ENCODE data around the gene CD274.
"Not testable (repeated sequence)": the region's sequence is repeated elsewhere in the genome, so short reads cannot be mapped to it uniquely, and the experiment has no call there.

Gene CD274

DNA sequence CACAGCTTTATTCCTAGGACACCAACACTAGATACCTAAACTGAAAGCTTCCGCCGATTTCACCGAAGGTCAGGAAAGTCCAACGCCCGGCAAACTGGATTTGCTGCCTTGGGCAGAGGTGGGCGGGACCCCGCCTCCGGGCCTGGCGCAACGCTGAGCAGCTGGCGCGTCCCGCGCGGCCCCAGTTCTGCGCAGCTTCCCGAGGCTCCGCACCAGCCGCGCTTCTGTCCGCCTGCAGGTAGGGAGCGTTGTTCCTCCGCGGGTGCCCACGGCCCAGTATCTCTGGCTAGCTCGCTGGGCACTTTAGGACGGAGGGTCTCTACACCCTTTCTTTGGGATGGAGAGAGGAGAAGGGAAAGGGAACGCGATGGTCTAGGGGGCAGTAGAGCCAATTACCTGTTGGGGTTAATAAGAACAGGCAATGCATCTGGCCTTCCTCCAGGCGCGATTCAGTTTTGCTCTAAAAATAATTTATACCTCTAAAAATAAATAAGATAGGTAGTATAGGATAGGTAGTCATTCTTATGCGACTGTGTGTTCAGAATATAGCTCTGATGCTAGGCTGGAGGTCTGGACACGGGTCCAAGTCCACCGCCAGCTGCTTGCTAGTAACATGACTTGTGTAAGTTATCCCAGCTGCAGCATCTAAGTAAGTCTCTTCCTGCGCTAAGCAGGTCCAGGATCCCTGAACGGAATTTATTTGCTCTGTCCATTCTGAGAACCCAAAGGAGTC, at the start of gene CD274:
Gene CD274, plus strand, starts transcription at position 184 of the 733 bp plus-strand sequence. CDS start 5,572 bp downstream, outside the sequence.
- peak; percentile 75 to 86 for DNase-seq (ENCODE audit: low read depth in 2 of 2)

DNA sequence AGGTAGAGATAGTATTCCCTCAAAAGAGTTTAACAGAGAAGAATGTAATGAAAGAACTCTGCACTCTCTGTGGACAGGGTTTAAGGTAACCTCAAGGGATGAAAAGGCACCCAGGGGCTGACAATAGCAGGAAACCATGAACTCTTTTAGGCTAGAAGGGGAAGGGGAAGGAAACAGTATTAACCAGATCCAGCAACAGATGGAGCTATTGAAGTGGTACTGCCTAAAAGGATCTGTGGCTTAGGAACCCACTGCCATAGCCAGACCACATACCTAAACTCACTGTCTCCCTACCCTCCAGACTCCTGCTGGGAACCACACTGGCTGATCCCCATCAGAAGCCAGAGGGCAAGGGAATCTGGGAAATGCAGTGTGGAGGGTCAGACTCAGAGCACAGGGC, 48.1 kb upstream of the CD274 start:
- no peak for DNase-seq (ENCODE audit: low read depth in 2 of 2)

DNA sequence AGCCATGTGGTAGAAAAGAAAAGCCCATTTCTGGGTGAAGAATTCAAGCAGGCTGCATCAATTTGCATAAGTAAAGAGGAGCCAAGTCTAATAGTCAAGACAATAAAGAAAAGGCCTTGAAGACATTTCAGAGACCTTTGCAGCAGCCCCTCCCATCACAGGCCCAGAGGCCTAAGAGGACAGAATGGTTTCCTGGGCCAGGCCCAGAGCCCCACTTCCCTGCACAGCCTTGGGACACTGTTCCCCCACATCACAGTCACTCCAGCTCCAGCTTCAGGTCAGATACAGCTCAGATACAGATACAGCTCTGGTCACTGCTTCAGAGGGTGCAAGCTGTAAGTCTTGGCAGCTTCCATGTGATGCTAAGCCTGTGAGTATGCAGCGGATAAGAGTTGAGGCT, 41.7 kb upstream of the CD274 start:
- DNase-seq (ENCODE audit: low read depth in 2 of 2), result no peak

DNA sequence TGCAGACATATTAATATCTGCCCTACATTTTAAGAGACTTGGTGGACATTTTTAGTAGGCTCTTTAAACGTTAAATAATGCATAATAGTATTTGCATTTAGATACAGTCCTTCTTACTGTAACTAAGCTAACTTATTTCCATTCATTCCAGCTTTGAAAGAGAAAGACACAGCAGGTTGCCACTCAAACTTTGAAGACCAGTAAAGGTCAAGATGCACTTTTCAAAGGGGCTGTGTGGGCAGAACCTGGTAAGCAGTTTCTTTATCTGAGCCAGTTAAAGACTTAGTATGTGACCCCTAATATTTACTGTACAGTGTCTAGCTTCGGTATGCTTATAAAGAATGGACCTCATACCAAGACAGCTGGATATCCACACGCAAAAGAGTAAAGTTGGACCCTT, 33.4 kb upstream of the CD274 start:
- DNase-seq (ENCODE audit: low read depth in 2 of 2), result no peak

DNA sequence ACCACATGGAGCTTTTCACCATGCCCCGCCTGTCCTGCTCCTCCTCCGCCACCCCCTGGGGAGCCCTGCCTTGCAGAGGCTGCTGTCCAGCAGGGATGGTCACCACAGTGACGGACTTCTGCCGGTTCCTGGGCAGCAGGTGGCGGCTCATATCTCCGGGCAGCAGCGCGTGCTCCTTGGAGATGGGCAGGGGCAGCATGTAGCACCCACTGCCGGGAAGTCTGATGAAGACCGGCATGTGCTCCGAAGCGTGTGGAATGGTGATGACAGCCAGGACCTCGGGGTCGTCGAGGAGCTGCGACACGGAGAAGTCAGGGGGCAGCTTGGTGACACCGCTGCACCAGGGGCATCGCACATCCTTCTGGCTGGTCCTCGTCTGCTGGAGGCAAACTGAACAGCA, 31.9 kb upstream of the CD274 start:
- no peak for DNase-seq (ENCODE audit: low read depth in 2 of 2)

DNA sequence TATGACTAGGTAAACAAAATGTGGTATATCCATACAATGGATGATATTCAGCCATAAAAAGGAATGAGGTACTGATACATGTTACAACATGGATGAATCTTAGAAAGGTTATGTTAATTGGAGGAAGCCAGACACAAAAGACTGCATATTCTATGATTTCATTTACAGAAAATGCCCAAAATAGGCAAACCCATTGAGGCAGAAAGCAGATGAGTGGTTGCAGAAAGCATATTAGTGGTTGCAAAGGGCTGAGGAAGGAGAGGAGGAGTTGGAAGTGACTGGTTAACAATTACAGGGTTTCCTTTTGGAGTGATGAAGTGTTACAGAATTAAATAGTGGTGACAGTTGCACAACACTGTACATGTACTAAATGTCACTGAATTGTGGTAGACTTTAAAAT, 30.4 kb upstream of the CD274 start:
- no peak for DNase-seq (ENCODE audit: low read depth in 2 of 2)

DNA sequence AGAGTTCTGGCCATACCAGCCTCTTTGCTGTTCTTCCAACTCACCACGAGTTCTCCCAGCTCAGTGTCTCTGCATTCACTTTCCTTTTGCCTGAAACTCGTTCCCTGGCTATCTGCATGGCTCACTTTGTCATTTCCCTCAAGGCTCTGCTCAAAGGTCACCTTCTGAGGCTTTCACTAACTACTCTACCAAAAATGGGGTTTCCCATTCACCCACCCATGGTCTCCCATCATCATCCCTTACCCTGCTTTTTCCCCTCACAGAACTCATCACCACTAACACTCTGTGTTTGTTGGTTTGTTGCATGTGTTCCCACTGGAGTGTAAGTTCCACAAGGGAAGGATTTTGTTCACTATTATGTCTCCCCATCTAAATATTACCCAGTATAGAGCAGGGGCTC, 29.2 kb upstream of the CD274 start:
- DNase-seq (ENCODE audit: low read depth in 2 of 2), result no peak

DNA sequence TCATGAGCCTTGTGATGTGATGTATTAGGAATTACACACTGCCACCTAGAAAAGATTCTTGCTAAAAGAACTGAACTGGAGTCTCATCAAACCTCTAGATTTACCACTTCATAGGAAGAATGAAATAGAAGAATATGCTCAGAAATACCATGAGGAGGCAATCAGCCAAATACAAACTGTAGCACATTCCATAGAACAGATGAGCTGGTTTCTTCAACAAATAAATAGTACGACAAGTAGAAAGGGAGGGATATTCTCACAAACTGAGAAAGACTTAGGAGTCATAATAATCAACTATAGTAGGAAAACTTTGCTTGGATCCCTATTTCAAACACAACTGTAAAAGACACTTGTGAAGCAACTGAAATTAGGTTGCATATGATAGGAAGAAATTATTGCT, 28.1 kb upstream of the CD274 start:
- DNase-seq (ENCODE audit: low read depth in 2 of 2), result no peak

DNA sequence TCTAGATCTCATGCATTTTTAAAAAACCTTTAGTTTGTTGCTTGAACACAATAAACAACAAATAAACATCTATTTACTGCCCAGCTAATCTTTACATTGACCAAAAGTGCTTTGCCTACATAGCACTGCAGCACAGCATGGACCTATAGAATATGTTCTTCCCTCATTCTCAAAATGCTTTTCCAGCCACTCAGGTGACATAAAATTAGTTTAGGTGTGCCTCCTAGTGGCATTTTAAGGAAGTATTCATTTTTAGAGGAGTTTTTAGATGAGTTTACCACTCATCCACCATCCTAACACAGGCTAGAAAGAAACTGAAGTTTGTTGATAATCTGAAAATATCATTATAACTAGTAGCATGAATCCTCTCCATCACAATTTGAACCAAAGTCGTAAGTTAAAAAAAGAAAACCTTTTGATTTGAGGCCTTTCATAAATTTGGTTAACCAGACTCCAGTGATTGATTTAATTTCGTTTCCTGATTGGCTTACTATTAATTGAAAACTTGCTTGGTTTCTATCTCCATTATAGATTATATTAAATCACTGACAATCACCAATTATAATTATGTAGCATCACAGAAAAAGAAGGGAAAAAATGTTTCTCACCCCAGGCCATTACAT, 25.2 kb upstream of the CD274 start:
- no peak for DNase-seq (ENCODE audit: low read depth in 2 of 2)

DNA sequence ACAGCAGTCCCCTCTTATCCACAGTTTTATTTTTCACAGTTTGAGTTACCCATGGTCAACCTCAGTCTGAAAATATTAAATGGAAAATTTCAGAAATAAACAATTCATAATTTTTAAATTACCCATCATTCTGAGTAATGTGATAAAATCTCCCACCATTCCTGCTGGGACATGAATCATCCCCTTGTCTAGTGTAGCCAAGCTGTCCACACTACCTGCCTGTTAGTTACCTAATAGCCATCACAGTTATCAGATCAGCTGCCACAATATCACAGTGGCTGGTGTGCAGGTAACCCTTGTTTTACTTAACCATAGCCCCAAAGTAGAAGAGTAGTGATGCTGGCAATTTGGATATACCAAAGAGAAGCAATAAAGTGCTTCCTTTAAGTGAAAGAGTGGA, 23.3 kb upstream of the CD274 start:
- no peak for DNase-seq (ENCODE audit: low read depth in 2 of 2)

DNA sequence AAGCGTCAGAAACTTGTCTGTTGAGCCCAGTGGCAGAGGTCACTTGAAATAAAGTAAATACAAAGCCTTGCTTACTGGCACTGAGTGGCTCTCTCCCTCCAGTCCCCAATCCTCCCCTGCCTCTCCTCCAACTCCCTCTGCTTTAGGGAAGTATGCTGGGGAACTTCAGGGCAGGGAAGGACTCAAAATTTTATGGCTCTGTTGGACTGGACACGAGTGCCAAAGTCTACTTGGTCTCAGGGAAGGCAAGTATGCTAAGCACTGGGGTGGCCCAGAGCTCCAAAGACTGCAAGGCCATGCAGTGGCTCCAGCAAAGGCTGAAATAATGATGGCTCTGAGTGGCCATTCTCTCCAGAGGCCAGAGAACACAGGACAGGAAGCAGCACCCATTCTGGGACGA, 22.2 kb upstream of the CD274 start:
- DNase-seq (ENCODE audit: low read depth in 2 of 2), result no peak

DNA sequence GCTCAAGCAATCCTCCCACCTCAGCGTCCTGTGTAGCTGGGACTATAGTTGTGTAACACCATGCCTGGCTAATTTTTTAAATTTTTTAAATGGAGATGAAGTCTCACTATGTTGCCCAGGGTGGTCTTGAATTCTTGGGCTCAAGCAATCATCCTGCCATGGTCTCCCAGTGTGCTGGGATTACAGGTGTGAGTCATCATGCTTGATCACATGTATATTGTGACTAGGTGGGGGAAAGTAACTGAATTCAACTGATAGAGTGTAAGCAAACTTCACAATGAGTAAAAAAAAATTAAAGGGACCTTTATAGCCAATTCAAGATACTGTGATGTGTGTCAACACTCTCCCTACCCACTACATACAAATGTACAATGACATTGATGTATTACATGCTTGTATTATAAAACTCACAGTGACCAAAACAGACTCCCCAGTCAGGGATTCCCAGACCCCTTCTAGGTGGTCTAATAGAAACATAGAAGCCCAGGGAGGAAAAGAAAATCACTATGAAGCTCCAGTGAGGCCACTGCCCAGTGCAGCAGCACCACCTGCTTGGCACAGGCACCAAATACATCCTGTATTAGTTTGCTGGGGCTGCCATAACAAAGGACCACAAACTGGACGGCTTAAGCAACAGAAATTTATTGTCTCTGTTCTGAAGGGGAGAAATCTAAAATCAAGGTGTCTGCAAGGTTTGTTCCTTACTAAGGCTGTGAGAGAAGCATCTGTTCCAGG, 21.4 kb upstream of the CD274 start:
- DNase-seq (ENCODE audit: low read depth in 2 of 2), result no peak

DNA sequence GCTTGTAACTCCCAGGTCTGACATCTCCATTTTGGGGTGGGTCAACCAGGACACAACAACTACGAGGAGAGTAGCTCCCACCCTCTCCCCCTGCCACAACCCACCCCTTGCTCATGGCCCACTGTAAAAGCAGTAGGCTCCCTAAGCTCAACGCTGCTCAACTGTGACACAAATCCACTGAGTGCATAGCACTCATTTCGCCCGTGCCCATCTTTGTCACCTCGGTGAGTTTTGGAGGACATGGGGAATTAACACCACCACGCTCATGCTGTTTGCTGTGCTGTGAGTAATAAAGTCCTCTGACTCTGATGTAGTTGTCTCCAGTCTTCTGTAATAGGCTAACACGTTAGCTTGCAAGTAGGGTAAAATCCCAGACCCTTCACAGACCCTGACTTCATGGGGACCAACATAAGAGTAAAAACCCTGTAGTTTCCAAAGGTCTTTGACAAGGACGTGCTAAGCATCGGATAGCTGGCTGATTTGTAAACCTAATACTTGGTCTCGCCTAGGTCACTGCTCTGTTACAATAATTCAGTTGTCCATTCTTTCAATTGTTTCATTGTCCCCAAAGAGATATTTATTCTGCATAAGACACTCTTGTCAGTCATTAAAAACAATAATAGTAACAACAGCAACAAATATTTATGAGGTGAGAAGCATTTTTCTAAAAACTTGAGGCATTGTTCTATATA, 20.3 kb upstream of the CD274 start:
- no peak for DNase-seq (ENCODE audit: low read depth in 2 of 2)

DNA sequence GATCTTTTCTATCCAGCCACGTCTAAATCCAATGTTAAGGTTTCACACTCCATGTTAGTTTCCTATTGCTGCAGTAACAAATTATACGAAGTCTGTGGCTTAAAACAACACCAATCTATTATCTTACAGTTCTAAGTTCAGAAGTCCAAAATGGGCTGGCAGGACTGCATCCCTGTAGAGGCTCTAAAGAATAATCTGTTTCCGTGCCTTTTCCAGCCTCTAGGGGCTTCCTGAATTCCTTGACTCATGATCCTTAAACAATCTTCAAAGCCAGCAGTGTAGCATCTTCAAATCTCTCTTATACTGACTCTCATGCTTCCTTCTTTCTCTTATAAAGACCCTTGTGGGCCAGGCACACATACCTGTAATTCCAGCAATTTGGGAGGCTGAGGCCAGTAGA, 19.4 kb upstream of the CD274 start:
- DNase-seq (ENCODE audit: low read depth in 2 of 2), result no peak

DNA sequence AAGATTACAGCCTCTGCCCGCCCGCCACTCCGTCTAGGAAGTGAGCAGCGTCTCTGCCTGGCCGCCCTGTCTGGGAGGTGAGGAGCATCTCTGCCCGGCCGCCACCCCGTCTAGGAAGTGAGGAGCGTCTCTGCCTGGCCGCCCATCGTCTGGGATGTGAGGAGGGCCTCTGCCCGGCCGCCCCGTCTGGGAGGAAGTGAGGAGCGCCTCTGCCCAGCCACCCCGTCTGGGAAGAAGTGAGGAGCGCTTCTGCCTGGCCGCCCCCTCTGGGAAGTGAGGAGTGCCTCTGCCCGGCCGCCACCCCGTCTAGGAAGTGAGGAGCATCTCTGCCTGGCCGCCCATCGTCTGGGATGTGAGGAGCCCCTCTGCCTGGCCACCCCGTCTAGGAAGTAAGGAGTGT, 17.5 kb upstream of the CD274 start:
- not testable (repeated sequence) for DNase-seq (ENCODE audit: low read depth in 2 of 2)

DNA sequence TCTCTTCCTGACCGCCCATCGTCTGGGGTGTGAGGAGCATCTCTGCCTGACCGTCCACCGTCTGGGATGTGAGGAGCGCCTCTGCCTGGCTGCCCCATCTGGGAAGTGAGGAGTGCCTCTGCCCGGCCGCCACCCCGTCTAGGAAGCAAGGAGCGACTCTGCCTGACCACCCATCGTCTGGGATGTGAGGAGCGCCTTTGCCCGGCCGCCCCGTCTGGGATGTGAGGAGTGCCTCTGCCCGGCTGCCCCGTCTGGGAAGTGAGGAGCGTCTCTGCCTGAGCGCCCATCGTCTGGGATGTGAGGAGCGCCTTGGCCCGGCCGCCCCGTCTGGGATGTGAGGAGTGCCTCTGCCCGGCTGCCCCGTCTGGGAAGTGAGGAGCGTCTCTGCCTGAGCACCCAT, 17.0 kb upstream of the CD274 start:
- not testable (repeated sequence) for DNase-seq (ENCODE audit: low read depth in 2 of 2)

DNA sequence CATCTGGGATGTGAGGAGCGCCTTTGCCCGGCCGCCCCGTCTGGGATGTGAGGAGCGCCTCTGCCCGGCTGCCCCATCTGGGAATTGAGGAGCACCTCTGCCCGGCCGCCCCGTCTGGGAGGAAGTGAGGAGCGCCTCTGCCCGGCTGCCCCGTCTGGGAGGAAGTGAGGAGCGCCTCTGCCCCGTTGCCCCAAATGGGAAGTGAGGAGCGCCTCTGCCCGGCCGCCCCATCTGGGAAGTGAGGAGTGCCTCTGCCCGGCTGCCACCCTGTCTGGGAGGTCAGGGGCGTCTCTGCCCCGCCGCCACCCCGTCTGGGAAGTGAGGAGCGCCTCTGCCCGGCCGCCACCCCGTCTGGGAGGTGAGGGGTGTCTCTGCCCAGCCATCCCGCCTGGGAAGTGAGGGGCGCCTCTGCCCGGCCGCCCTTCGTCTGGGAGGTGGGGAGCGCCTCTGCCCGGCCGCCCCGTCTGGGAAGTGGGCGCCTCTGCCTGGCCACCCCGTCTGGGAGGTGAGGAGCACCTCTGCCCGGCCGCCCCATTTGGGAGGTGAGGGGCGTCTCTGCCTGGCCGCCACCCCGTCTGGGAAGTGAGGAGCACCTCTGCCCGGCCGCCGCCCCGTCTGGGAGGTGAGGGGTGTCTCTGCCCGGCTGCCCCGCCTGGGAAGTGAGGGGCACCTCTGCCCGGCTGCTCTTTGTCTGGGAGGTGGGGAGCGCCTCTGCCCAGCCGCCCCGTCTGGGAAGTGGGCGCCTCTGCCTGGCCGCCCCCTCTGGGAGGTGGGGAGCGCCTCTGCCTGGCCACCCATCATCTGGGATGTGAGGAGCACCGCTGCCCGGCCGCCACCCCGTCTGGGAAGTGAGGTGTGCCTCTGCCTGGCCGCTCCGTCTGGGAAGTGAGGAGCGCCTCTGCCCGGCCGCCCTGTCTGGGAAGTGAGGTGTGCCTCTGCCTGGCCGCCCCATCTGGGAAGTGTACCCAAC, 16.2 kb upstream of the CD274 start:
- DNase-seq (ENCODE audit: low read depth in 2 of 2), result not testable (repeated sequence)

DNA sequence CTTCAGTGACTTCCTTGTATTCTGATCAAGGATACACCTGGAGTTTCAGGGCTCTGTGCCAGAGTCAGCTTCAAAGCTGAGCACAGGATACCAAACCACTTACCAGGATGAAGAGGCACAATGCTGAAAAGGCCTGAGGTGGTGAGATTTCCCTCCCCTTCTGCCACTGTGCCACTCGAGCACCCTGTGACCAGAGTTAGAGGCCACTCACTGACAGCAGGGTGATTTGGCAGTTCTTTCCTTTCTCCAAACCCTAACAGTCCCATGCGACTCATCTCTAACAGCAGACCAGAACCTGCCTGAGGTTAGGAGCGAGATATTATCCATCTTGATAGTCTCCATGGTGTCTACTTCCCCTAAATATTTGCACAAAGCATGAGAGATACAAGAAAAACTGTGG, 14.4 kb upstream of the CD274 start:
- DNase-seq (ENCODE audit: low read depth in 2 of 2), result no peak

DNA sequence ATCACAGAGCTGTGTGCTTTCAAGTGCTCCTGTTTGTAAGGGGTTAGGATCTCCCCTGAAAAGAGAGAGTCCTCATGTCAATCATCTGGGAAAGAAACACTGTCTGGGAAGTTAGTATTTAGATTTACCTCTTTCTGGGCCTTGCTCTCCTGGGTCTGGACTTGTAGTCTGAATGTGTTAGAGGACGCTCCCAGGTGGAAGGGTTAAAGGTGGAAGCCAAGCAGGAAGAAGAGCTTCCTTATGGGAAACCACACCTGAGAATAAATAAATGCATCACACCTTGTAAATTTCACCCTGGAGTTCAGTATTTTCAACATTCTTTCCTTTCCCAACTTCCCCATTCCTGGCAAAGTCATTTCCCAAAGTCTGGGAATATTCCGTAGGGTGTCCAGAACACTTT, 13.9 kb upstream of the CD274 start:
- DNase-seq (ENCODE audit: low read depth in 2 of 2), result no peak

DNA sequence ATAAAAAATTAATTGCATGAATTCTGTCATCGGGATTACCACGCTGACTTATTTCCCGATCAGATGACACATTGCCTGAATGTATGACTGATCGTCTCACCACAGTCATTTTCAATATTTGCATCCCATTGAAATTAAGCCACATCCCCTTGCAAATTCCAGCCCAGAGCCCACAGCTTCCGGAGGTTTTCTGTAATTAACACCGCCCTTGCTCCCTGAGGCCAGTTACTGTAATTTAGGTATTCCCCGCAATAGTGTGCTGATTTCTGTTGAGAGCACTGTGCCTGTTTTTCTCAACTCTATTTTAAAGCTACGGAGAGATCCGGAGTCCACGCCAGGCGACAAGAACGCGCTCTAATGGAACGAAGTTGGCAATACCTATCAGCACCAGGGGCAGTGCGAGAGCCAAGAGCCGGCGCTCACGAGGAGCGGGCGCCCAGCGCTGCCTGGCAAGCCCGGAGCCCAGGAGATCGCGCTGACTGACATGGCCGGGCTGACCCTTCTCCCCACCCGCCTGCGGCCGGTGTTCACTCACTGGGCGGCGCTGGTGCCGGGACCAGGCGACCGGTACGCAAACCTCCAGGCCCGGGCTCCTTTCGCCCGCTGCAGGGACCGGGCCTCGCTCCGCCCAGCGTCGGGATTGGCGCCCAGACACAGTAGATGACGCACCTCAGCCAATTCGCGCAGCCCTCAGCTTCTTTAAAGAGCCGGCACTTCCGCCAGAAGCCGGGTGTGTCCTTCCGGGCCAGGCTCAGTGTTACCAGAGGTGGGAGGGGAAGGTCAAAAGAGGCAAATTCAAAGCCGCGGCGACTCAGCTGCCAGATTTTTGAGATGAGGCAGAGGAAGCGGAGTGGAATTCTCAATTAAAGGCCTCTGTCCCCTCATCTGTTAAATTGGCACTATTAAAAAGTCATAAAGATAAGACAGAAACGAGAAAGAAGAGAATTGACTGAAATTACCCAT, 12.8 kb upstream of the CD274 start, which contains the start of gene PLGRKT:
Gene PLGRKT, minus strand, starts transcription at position 672 of the 963 bp plus-strand sequence. CDS start 5,948 bp downstream, outside the sequence.
- DNase-seq (ENCODE audit: low read depth in 2 of 2), result peak; percentile 78 to 89

Data from stimulated activated CD4-positive, alpha-beta T cell treated with anti-CD3 and anti-CD28 coated beads, Interleukin-4, amount 100 ng/mL, for 48 hours (primary cell).